GM21526 (cell line): ENCODE data around the gene RALGPS1.

Source experiments
- ATAC-seq: cut with Tn5 transposase; IDR thresholded peaks from one replicate; pipeline ENCODE4 v1.9.1; 2021; ENCODE audit warnings: moderate library complexity; ENCODE audit not compliant: unreplicated experiment, low FRiP score

RALGPS1 gene

GRCh38 chr9:127089631-127090081 lies 175.1 kb downstream of the RALGPS1 start:
- ATAC-seq, result no peak

- no peak for ATAC-seq
These were observed 175.9 kb downstream of the RALGPS1 start for GRCh38 chr9:127090341-127090985.

GRCh38 chr9:127091526-127091925 lies 176.9 kb downstream of the RALGPS1 start:
- no peak for ATAC-seq

- no peak for ATAC-seq
These were observed 177.5 kb downstream of the RALGPS1 start for GRCh38 chr9:127092041-127092608.

GRCh38 chr9:127093319-127094020 lies 178.9 kb downstream of the RALGPS1 start:
- no peak for ATAC-seq

- ATAC-seq, result no peak
These were observed 180.8 kb downstream of the RALGPS1 start for GRCh38 chr9:127095411-127095810.

GRCh38 chr9:127096208-127096607 lies 181.6 kb downstream of the RALGPS1 start:
- ATAC-seq, result no peak

GRCh38 chr9:127097683-127098082 lies 183.1 kb downstream of the RALGPS1 start:
- ATAC-seq, result no peak

- ATAC-seq, result no peak
These were observed 184.5 kb downstream of the RALGPS1 start for GRCh38 chr9:127098916-127099553.

GRCh38 chr9:127099664-127100063 lies 185.1 kb downstream of the RALGPS1 start:
- no peak for ATAC-seq

GRCh38 chr9:127102176-127102575 lies 187.6 kb downstream of the RALGPS1 start:
- no peak for ATAC-seq

GRCh38 chr9:127102788-127103187 lies 188.2 kb downstream of the RALGPS1 start:
- no peak for ATAC-seq

- ATAC-seq, result no peak
These were observed 190.2 kb downstream of the RALGPS1 start for GRCh38 chr9:127104581-127105311.

GRCh38 chr9:127105805-127106465 lies 191.4 kb downstream of the RALGPS1 start:
- no peak for ATAC-seq

GRCh38 chr9:127106466-127106855 lies 191.9 kb downstream of the RALGPS1 start:
- ATAC-seq, result no peak

GRCh38 chr9:127107171-127107928 lies 192.8 kb downstream of the RALGPS1 start:
- ATAC-seq, result no peak

GRCh38 chr9:127107929-127108876 lies 193.6 kb downstream of the RALGPS1 start:
- ATAC-seq, result no peak

- no peak for ATAC-seq
These were observed 194.7 kb downstream of the RALGPS1 start for GRCh38 chr9:127109212-127109711.
